Heart left ventricle (tissue), 13 donors: ENCODE data around the gene GBGT1.

Experiments
- CTCF ChIP-seq, 12 donors: fragments of 200-600 bp; sonication (generic) in 4 of 12; IDR thresholded peaks; one replicate each; pipeline versions ENCODE4 v1.5.0 to v1.8.0; 2018 to 2022; ENCODE audit warnings: antibody characterized with exemption in 12 of 12, mild to moderate bottlenecking in 5 of 12
- POLR2A ChIP-seq, 2 donors: fragments of 450-650 bp; IDR thresholded peaks; one replicate each; pipeline ENCODE4 v1.6.1; 2017; ENCODE audit warnings: antibody characterized with exemption in 2 of 2, mild to moderate bottlenecking in 2 of 2, moderate library complexity in 2 of 2
- donor health status: ischemic (EF 13 %, LVEDD 7.1; RV severe dilation, severe dysfunction).
- donor health status: DM: no; HTN: yes; CAD: no.
- donor health status: DM: no; HTN: no; CAD: no.
- donor health status: ischemic (EF 25% LVEDD 6.9; RV normal size, moderate dysfunction).
- donor health status: ischemic (EF 25% LVEDD 5.7; RV mildly dilated, moderate dysfunction).
- donor health status: ischemic (EF 35%, LVEDD 5.7; RV mildly dilated, moderate dysfunction).
- donor health status: nonischemic (EF 11% LVEDD 7.7; RV severe dilation, severe dysfunction).
- donor health status: DM: yes; HTN: yes; CAD: no.
- donor health status: PGD.
- donor health status: ischemic (EF 29% LVEDD 5.4; RV normal size, mild dysfunction).
- donor health status: nonischemic (EF 23%, LVEDD 6.1; RV moderate dilation, normal function).

- no peak for TF ChIP-seq CTCF (IDR thresholded peaks at IDR 0.05)
- TF ChIP-seq POLR2A (IDR thresholded peaks at IDR 0.05) = no peak
These were observed 11.9 kb downstream of the GBGT1 start for GRCh38 chr9:133151601-133152525.
